CD4-positive, alpha-beta T cell (primary cell): ENCODE measurements around the gene FSTL4. TPM values are rescaled to one million over a fixed set of nuclear protein-coding genes. Genes with fewer than 3 reads are reported as not detected.

Source experiments
- ATAC-seq: fragments of 200-7000 bp; cut with Tn5 transposase; one replicate; pipeline ENCODE4 v1.10.0; 2022; ENCODE audit warnings: mild to moderate bottlenecking; ENCODE audit not compliant: poor library complexity
- CTCF ChIA-PET: fragments of 350-600 bp; sonication (Branson Sonifier 250); formaldehyde crosslinking; loops from one replicate; lab custom pipeline; 2021; ENCODE audit warnings: antibody characterized with exemption, inconsistent platforms; lab: Charles Lee
- POLR2A ChIA-PET: fragments of 350-600 bp; sonication (Branson Sonifier 250); formaldehyde crosslinking; loops from one replicate; lab custom pipeline; 2021; ENCODE audit warnings: antibody characterized with exemption, inconsistent platforms; lab: Charles Lee
- DNase-seq, 14 experiments: peaks; one replicate each; pipeline ENCODE4 v3.0.0-alpha.2; 2013 to 2020; ENCODE audit warnings: mixed read lengths in 2 of 14
- H3K27ac ChIP-seq, 2 donors: one replicate each; pipeline versions ENCODE4 v1.5.1 to v1.7.0; 2013; ENCODE audit warnings: low read length in 2 of 2, low read depth in 1 of 2, mild to moderate bottlenecking in 1 of 2
- H3K27me3 ChIP-seq, 2 experiments: 1 replicate in 1 of 2; 2 replicates in 1 of 2; pipeline versions ENCODE4 v1.6.1 to v1.7.0; 2013; ENCODE audit warnings: low read length in 2 of 2, control low read depth in 1 of 2, mild to moderate bottlenecking in 1 of 2, moderate library complexity in 1 of 2; ENCODE audit not compliant: insufficient read depth in 2 of 2, control insufficient read depth in 1 of 2
- H3K36me3 ChIP-seq: one replicate; pipeline ENCODE4 v1.6.1; 2013; ENCODE audit warnings: low read length, control low read depth; ENCODE audit not compliant: insufficient read depth
- H3K4me1 ChIP-seq: one replicate; pipeline ENCODE4 v1.6.1; 2013; ENCODE audit warnings: low read length, control low read depth; ENCODE audit not compliant: insufficient read depth
- H3K4me3 ChIP-seq: one replicate; pipeline ENCODE4 v1.5.1; 2013; ENCODE audit warnings: mild to moderate bottlenecking, low read length, moderate library complexity
- H3K9me3 ChIP-seq, 2 experiments: 1 replicate in 1 of 2; 2 replicates in 1 of 2; pipeline versions ENCODE4 v1.6.1 to v1.7.0; 2013; ENCODE audit warnings: low read length in 2 of 2, mild to moderate bottlenecking in 2 of 2, control low read depth in 1 of 2, moderate library complexity in 1 of 2; ENCODE audit not compliant: control insufficient read depth in 1 of 2, insufficient read depth in 1 of 2
- H3K27ac Mint-ChIP-seq: one replicate; pipeline ENCODE4 v1.8.0; 2020; ENCODE audit warnings: mixed read lengths
- H3K27me3 Mint-ChIP-seq: one replicate; pipeline ENCODE4 v1.8.0; 2021; ENCODE audit warnings: mixed read lengths
- H3K36me3 Mint-ChIP-seq: one replicate; pipeline ENCODE4 v1.8.0; 2021; ENCODE audit warnings: low read depth, mixed read lengths
- H3K4me1 Mint-ChIP-seq: one replicate; pipeline ENCODE4 v1.8.0; 2021; ENCODE audit warnings: low read depth, mixed read lengths
- H3K4me3 Mint-ChIP-seq: one replicate; pipeline ENCODE4 v1.8.0; 2020; ENCODE audit warnings: mild to moderate bottlenecking, mixed read lengths
- H3K9me3 Mint-ChIP-seq: one replicate; pipeline ENCODE4 v1.8.0; 2020; ENCODE audit warnings: mixed read lengths
- intact Hi-C, 2 experiments: fragments of 100-400 bp; cut with DNase I in 1 of 2; cut with micrococcal nuclease in 1 of 2; formaldehyde crosslinking; loops; one replicate each; pipeline versions ENCODE4 v1.15.1 to v1.9.0; 2023 to 2025; cut with DNase I, micrococcal nuclease
- total RNA-seq, 174 experiments: library from RNA in 2 of 174; stranded (reverse) in 2 of 174; gene quantifications; one replicate each; pipeline ENCODE4 v1.2.3 and lab custom pipeline; 2021 to 2026
- TF ChIP-seq, protein P1 (sequence below): fragments of 200-600 bp; IDR thresholded peaks from one replicate; pipeline ENCODE4 v1.8.0; 2022; ENCODE audit warnings: antibody characterized with exemption, mild to moderate bottlenecking

Gene FSTL4
- total RNA-seq, 2 experiments from 2014 or later = not detected

GRCh38 chr5:133370036-133370831 is 242.1 kb downstream of the FSTL4 start:
- DNase-seq = no peak
- intact Hi-C loops = no loop called here
- CTCF ChIA-PET = interaction anchor here (0.5 kb wide), 1 partner anchor 1501 kb away, joined by 3 read pairs; no protein-coding TSS in a partner anchor

GRCh38 chr5:133368916-133369783 is 243.2 kb downstream of the FSTL4 start:
- no peak for ATAC-seq
- no peaks in the 10 kb centered on the region for H3K4me1 ChIP-seq
- H3K36me3 ChIP-seq = no peaks in the 10 kb centered on the region
- TF ChIP-seq, protein P1, sequence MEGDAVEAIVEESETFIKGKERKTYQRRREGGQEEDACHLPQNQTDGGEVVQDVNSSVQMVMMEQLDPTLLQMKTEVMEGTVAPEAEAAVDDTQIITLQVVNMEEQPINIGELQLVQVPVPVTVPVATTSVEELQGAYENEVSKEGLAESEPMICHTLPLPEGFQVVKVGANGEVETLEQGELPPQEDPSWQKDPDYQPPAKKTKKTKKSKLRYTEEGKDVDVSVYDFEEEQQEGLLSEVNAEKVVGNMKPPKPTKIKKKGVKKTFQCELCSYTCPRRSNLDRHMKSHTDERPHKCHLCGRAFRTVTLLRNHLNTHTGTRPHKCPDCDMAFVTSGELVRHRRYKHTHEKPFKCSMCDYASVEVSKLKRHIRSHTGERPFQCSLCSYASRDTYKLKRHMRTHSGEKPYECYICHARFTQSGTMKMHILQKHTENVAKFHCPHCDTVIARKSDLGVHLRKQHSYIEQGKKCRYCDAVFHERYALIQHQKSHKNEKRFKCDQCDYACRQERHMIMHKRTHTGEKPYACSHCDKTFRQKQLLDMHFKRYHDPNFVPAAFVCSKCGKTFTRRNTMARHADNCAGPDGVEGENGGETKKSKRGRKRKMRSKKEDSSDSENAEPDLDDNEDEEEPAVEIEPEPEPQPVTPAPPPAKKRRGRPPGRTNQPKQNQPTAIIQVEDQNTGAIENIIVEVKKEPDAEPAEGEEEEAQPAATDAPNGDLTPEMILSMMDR = no peak
- Mint-ChIP-seq H3K27me3 (peaks cover 8% of the 10 kb centered on the region), H3K4me3 (no peak overlapping the region), H3K4me1 (no peaks in the 10 kb centered on the region), H3K27ac (no peak overlapping the region), H3K36me3 (no peaks in the 10 kb centered on the region), H3K9me3 (no peaks in the 10 kb centered on the region)
- intact Hi-C loops = no loop called here
- no peaks in the 10 kb centered on the region for H3K9me3 ChIP-seq
- H3K4me3 ChIP-seq = no peak overlapping the region
- no peak overlapping the region for H3K27ac ChIP-seq
- ChIA-PET CTCF (no interaction called here), POLR2A (no interaction called here)
- no peak for DNase-seq
- H3K27me3 ChIP-seq = peaks cover 0 to 6% of the 10 kb centered on the region in 2 experiments

More at GRCh38 chr5:133370036-133370831, 242.1 kb downstream of the FSTL4 start:
- TF ChIP-seq, protein P1 = no peak
- Histone ChIP-seq H3K27ac (no peak overlapping the region), H3K4me1 (no peaks in the 10 kb centered on the region), H3K9me3 (peaks cover 0 to 4% of the 10 kb centered on the region in 2 experiments), H3K27me3 (peaks cover 0 to 5% of the 10 kb centered on the region in 2 experiments), H3K36me3 (no peaks in the 10 kb centered on the region), H3K4me3 (no peak overlapping the region)
- Mint-ChIP-seq H3K36me3 (no peaks in the 10 kb centered on the region), H3K4me3 (no peak overlapping the region), H3K4me1 (no peaks in the 10 kb centered on the region), H3K27ac (no peak overlapping the region), H3K9me3 (no peaks in the 10 kb centered on the region), H3K27me3 (peaks cover 13% of the 10 kb centered on the region)
- ATAC-seq = no peak
- POLR2A ChIA-PET = no interaction called here

DNA sequence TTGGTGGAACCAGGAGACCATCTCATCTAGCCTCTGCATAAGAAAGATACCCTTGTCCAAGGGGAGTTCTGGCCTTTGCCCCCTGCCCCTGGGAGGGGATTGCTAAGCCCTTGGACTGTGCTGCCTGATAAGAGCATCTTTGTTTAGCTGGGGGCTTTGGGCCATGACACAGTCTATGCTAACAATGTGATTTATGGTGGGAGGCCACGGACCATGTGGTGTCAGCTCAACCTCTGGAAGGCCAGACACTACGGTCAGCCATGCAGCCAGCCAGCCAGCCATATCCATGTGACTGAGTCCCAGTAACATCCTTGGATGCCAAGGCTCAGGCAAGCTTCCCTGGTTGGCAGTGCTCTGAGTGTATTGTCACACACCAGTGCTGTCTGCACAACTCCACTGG is 244.4 kb downstream of the FSTL4 start:
- H3K4me1 Mint-ChIP-seq = no peaks in the 10 kb centered on the region
- TF ChIP-seq, protein P1 = no peak
- H3K27ac ChIP-seq = no peak overlapping the region

More for the DNA sequence above, 244.4 kb downstream of the FSTL4 start:
- POLR2A ChIA-PET = no interaction called here
- Mint-ChIP-seq H3K36me3 (no peaks in the 10 kb centered on the region), H3K27ac (no peak overlapping the region), H3K4me3 (no peak overlapping the region), H3K9me3 (no peaks in the 10 kb centered on the region), H3K27me3 (peaks cover 11% of the 10 kb centered on the region)
- Histone ChIP-seq H3K36me3 (no peaks in the 10 kb centered on the region), H3K9me3 (no peaks in the 10 kb centered on the region), H3K4me1 (no peaks in the 10 kb centered on the region), H3K27me3 (peaks cover 0 to 6% of the 10 kb centered on the region in 2 experiments), H3K4me3 (no peak overlapping the region)
- intact Hi-C loops = no loop called here
- no peak for ATAC-seq
- CTCF ChIA-PET = no interaction called here
- DNase-seq = no peak
